ENCODE measurements around the gene SYNDIG1L.
"Not testable (repeated sequence)": the region's sequence is repeated elsewhere in the genome, so short reads cannot be mapped to it uniquely, and the experiment has no call there.

SYNDIG1L gene

GRCh38 chr14:74459289-74459946 lies 33.4 kb upstream of the SYNDIG1L start:
- H3K4me3 ChIP-seq (ENCODE audit: low read length): no peak overlapping the region
- no peaks in the 10 kb centered on the region for H3K36me3 ChIP-seq (ENCODE audit: control insufficient read depth, low read depth, low read length)
- H3K27ac ChIP-seq (ENCODE audit: low read length): no peak overlapping the region
- H3K9me3 ChIP-seq (ENCODE audit: control insufficient read depth, low read depth, low read length): no peaks in the 10 kb centered on the region
- no peaks in the 10 kb centered on the region for H3K4me1 ChIP-seq (ENCODE audit: control insufficient read depth, low read depth, low read length)
- no peaks in the 10 kb centered on the region for H3K27me3 ChIP-seq (ENCODE audit: control insufficient read depth, insufficient read depth, low read length)
- no peak overlapping the region for H3K9ac ChIP-seq (ENCODE audit: low read length)

GRCh38 chr14:74457565-74457895 lies 31.5 kb upstream of the SYNDIG1L start:
- Histone ChIP-seq H3K4me3 (ENCODE audit: low read length) (no peak overlapping the region), H3K9ac (ENCODE audit: low read length) (no peak overlapping the region), H3K4me1 (ENCODE audit: control insufficient read depth, low read depth, low read length) (no peaks in the 10 kb centered on the region), H3K27me3 (ENCODE audit: control insufficient read depth, insufficient read depth, low read length) (no peaks in the 10 kb centered on the region), H3K9me3 (ENCODE audit: control insufficient read depth, low read depth, low read length) (no peaks in the 10 kb centered on the region), H3K27ac (ENCODE audit: low read length) (no peak overlapping the region), H3K36me3 (ENCODE audit: control insufficient read depth, low read depth, low read length) (no peaks in the 10 kb centered on the region)

GRCh38 chr14:74456684-74457564 lies 30.9 kb upstream of the SYNDIG1L start:
- H3K36me3 ChIP-seq (ENCODE audit: control insufficient read depth, low read depth, low read length): no peaks in the 10 kb centered on the region
- no peak overlapping the region for H3K4me3 ChIP-seq (ENCODE audit: low read length)
- H3K9me3 ChIP-seq (ENCODE audit: control insufficient read depth, low read depth, low read length): no peaks in the 10 kb centered on the region
- no peak overlapping the region for H3K9ac ChIP-seq (ENCODE audit: low read length)
- no peaks in the 10 kb centered on the region for H3K27me3 ChIP-seq (ENCODE audit: control insufficient read depth, insufficient read depth, low read length)
- H3K27ac ChIP-seq (ENCODE audit: low read length): no peak overlapping the region
- H3K4me1 ChIP-seq (ENCODE audit: control insufficient read depth, low read depth, low read length): no peaks in the 10 kb centered on the region

- not testable (repeated sequence) for H3K9ac ChIP-seq (ENCODE audit: low read length); H3K27ac ChIP-seq (ENCODE audit: low read length); H3K4me1 ChIP-seq (ENCODE audit: control insufficient read depth, low read depth, low read length); H3K9me3 ChIP-seq (ENCODE audit: control insufficient read depth, low read depth, low read length); H3K4me3 ChIP-seq (ENCODE audit: low read length); H3K36me3 ChIP-seq (ENCODE audit: control insufficient read depth, low read depth, low read length); H3K27me3 ChIP-seq (ENCODE audit: control insufficient read depth, insufficient read depth, low read length)
These were observed 28.4 kb upstream of the SYNDIG1L start for GRCh38 chr14:74454397-74454796.

GRCh38 chr14:74444866-74445265 lies 18.9 kb upstream of the SYNDIG1L start:
- Histone ChIP-seq H3K9me3 (ENCODE audit: control insufficient read depth, low read depth, low read length) (no peaks in the 10 kb centered on the region), H3K4me3 (ENCODE audit: low read length) (no peak overlapping the region), H3K9ac (ENCODE audit: low read length) (no peak overlapping the region), H3K27ac (ENCODE audit: low read length) (no peak overlapping the region), H3K36me3 (ENCODE audit: control insufficient read depth, low read depth, low read length) (no peaks in the 10 kb centered on the region), H3K4me1 (ENCODE audit: control insufficient read depth, low read depth, low read length) (peaks cover 5% of the 10 kb centered on the region), H3K27me3 (ENCODE audit: control insufficient read depth, insufficient read depth, low read length) (no peaks in the 10 kb centered on the region)

DNA sequence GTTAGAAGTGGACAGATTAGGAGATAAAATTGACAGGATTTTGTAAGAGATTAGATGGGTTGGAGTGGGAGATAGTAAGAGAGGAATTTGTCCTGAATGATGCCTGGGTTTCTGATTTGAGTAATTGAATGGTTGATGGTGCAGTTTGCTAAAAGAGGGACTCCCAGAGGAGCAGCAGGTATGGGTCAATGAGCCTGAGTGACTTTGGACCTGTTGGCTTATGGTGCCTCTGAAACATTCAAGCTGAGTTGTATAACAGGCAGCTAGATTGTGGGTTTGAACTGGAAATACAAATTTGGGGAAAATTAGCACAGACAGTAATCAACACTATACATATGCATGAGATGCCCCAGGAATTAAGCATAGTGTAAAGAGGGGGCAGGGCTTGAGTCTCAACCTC lies 16.7 kb upstream of the SYNDIG1L start:
- Histone ChIP-seq H3K27ac (ENCODE audit: low read length) (no peak overlapping the region), H3K4me3 (ENCODE audit: low read length) (no peak overlapping the region), H3K4me1 (ENCODE audit: control insufficient read depth, low read depth, low read length) (peaks cover 9% of the 10 kb centered on the region), H3K36me3 (ENCODE audit: control insufficient read depth, low read depth, low read length) (no peaks in the 10 kb centered on the region), H3K9ac (ENCODE audit: low read length) (no peak overlapping the region), H3K27me3 (ENCODE audit: control insufficient read depth, insufficient read depth, low read length) (no peaks in the 10 kb centered on the region), H3K9me3 (ENCODE audit: control insufficient read depth, low read depth, low read length) (no peaks in the 10 kb centered on the region)

- Histone ChIP-seq H3K27ac (ENCODE audit: low read length) (no peak overlapping the region), H3K4me1 (ENCODE audit: control insufficient read depth, low read depth, low read length) (peaks cover 9% of the 10 kb centered on the region), H3K36me3 (ENCODE audit: control insufficient read depth, low read depth, low read length) (no peaks in the 10 kb centered on the region), H3K9ac (ENCODE audit: low read length) (no peak overlapping the region), H3K9me3 (ENCODE audit: control insufficient read depth, low read depth, low read length) (no peaks in the 10 kb centered on the region), H3K27me3 (ENCODE audit: control insufficient read depth, insufficient read depth, low read length) (no peaks in the 10 kb centered on the region), H3K4me3 (ENCODE audit: low read length) (no peak overlapping the region)
These were observed 15.1 kb upstream of the SYNDIG1L start for GRCh38 chr14:74441113-74441512.

GRCh38 chr14:74438351-74438915 lies 12.4 kb upstream of the SYNDIG1L start:
- H3K9ac ChIP-seq (ENCODE audit: low read length): no peak overlapping the region
- peaks cover 4% of the 10 kb centered on the region for H3K4me1 ChIP-seq (ENCODE audit: control insufficient read depth, low read depth, low read length)
- no peak overlapping the region for H3K4me3 ChIP-seq (ENCODE audit: low read length)
- H3K27me3 ChIP-seq (ENCODE audit: control insufficient read depth, insufficient read depth, low read length): no peaks in the 10 kb centered on the region
- no peaks in the 10 kb centered on the region for H3K36me3 ChIP-seq (ENCODE audit: control insufficient read depth, low read depth, low read length)
- no peak overlapping the region for H3K27ac ChIP-seq (ENCODE audit: low read length)
- H3K9me3 ChIP-seq (ENCODE audit: control insufficient read depth, low read depth, low read length): no peaks in the 10 kb centered on the region

- Histone ChIP-seq H3K4me1 (ENCODE audit: control insufficient read depth, low read depth, low read length) (peaks cover 4% of the 10 kb centered on the region), H3K4me3 (ENCODE audit: low read length) (no peak overlapping the region), H3K9me3 (ENCODE audit: control insufficient read depth, low read depth, low read length) (no peaks in the 10 kb centered on the region), H3K27me3 (ENCODE audit: control insufficient read depth, insufficient read depth, low read length) (no peaks in the 10 kb centered on the region), H3K36me3 (ENCODE audit: control insufficient read depth, low read depth, low read length) (no peaks in the 10 kb centered on the region), H3K9ac (ENCODE audit: low read length) (no peak overlapping the region), H3K27ac (ENCODE audit: low read length) (no peak overlapping the region)
These were observed 11.6 kb upstream of the SYNDIG1L start for GRCh38 chr14:74437496-74438053.

- Histone ChIP-seq H3K9ac (ENCODE audit: low read length) (no peak overlapping the region), H3K4me1 (ENCODE audit: control insufficient read depth, low read depth, low read length) (peaks cover 22% of the 10 kb centered on the region), H3K27ac (ENCODE audit: low read length) (no peak overlapping the region), H3K36me3 (ENCODE audit: control insufficient read depth, low read depth, low read length) (no peaks in the 10 kb centered on the region), H3K4me3 (ENCODE audit: low read length) (no peak overlapping the region), H3K27me3 (ENCODE audit: control insufficient read depth, insufficient read depth, low read length) (no peaks in the 10 kb centered on the region), H3K9me3 (ENCODE audit: control insufficient read depth, low read depth, low read length) (no peaks in the 10 kb centered on the region)
These were observed 8.3 kb upstream of the SYNDIG1L start for GRCh38 chr14:74434294-74434693.

DNA sequence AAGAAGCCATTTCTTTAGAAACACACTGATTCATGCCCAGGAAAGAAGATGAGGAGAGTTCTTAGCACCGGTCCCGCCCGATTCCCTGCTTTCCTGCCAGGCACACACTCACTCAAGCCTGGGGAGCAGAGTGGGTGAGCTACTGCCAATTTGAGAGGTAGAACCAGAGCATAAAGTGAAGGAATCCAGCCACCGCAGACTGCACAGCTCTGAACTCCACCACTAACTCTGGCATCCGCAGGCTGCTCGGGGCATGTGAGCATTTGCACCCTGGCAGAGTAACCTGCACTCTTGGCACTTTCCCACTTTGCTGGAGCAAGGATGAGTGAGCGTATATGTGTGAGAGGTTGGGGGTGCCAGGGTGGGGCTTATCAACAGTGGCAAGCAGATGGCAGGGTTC lies 4.0 kb upstream of the SYNDIG1L start:
- no peak overlapping the region for H3K9ac ChIP-seq (ENCODE audit: low read length)
- H3K4me3 ChIP-seq (ENCODE audit: low read length): no peak overlapping the region
- H3K36me3 ChIP-seq (ENCODE audit: control insufficient read depth, low read depth, low read length): no peaks in the 10 kb centered on the region
- peaks cover 42% of the 10 kb centered on the region for H3K4me1 ChIP-seq (ENCODE audit: control insufficient read depth, low read depth, low read length)
- peaks cover 6% of the 10 kb centered on the region for H3K27me3 ChIP-seq (ENCODE audit: control insufficient read depth, insufficient read depth, low read length)
- no peaks in the 10 kb centered on the region for H3K9me3 ChIP-seq (ENCODE audit: control insufficient read depth, low read depth, low read length)
- H3K27ac ChIP-seq (ENCODE audit: low read length): peak overlapping the region; percentile 13

Measured in iPS-18a (cell line).